H1 (cell line): ENCODE measurements around the gene KCND3. TPM values are rescaled to one million over a fixed set of nuclear protein-coding genes. Genes with fewer than 3 reads are reported as not detected.

Experiments
- CBX5 ChIP-seq: fragments of 300-800, 300-1000 bp; sonication (generic); IDR thresholded peaks from 2 replicates; pipeline ENCODE4 v1.7.1; 2016; ENCODE audit warnings: antibody characterized with exemption, low read length, low read depth
- EGR1 ChIP-seq: IDR thresholded peaks from 2 replicates; pipeline ENCODE4 v1.6.1; 2011; ENCODE audit warnings: low read depth, low read length, borderline replicate concordance
- EP300 ChIP-seq, 2 experiments: IDR thresholded peaks; 1 replicate in 1 of 2; 2 replicates in 1 of 2; pipeline ENCODE4 v1.6.1; 2011 to 2012; ENCODE audit warnings: low read depth in 2 of 2, low read length in 2 of 2, mild to moderate bottlenecking in 2 of 2, borderline replicate concordance in 1 of 2, inconsistent platforms in 1 of 2, moderate library complexity in 1 of 2
- HDAC2 ChIP-seq, 2 experiments: fragments of 300-600 bp in 1 of 2; sonication (generic) in 1 of 2; IDR thresholded peaks; 2 replicates each; pipeline ENCODE4 v1.6.1; 2011 to 2012; ENCODE audit warnings: low read depth in 2 of 2, low read length in 2 of 2, mild to moderate bottlenecking in 2 of 2, moderate library complexity in 2 of 2, borderline replicate concordance in 1 of 2, inconsistent platforms in 1 of 2
- MAFK ChIP-seq: IDR thresholded peaks from 2 replicates; pipeline ENCODE4 v1.6.1; 2012; ENCODE audit warnings: low read depth, mild to moderate bottlenecking, improper control_type of control experiment, low read length
- POLR2A ChIP-seq, 2 experiments: IDR thresholded peaks; 1 replicate in 1 of 2; 2 replicates in 1 of 2; pipeline ENCODE4 v1.6.1; 2011; ENCODE audit warnings: low read depth in 2 of 2, low read length in 2 of 2, mild to moderate bottlenecking in 2 of 2; ENCODE audit errors: control extremely low read depth in 1 of 2
- POLR2AphosphoS5 ChIP-seq: IDR thresholded peaks from 2 replicates; pipeline ENCODE4 v1.6.1; 2011; ENCODE audit warnings: low read depth, low read length
- SIN3A ChIP-seq, 2 experiments: IDR thresholded peaks in 1 of 2; conservative IDR thresholded peaks in 1 of 2; 2 replicates each; pipeline ENCODE4 v1.6.1; 2011 to 2012; ENCODE audit warnings: low read length in 2 of 2, improper control_type of control experiment in 1 of 2, low read depth in 1 of 2, mild to moderate bottlenecking in 1 of 2
- SIX5 ChIP-seq: IDR thresholded peaks from 2 replicates; pipeline ENCODE4 v1.6.1; 2011; ENCODE audit warnings: mild to moderate bottlenecking, low read depth, low read length
- TBP ChIP-seq: IDR thresholded peaks from 2 replicates; pipeline ENCODE4 v1.6.1; 2011; ENCODE audit warnings: low read depth, low read length, improper control_type of control experiment
- TCF12 ChIP-seq: IDR thresholded peaks from 2 replicates; pipeline ENCODE4 v1.6.1; 2011; ENCODE audit warnings: low read depth, mild to moderate bottlenecking, low read length
- TEAD4 ChIP-seq: IDR thresholded peaks from 2 replicates; pipeline ENCODE4 v1.6.1; 2012; ENCODE audit warnings: low read depth, low read length, inconsistent platforms, mixed read lengths
- polyA plus RNA-seq, 7 experiments: library from polyadenylated mRNA; depleted of rRNA in 3 of 7; stranded (reverse) in 5 of 7; unstranded in 2 of 7; fragments of >200 nt in 5 of 7; fragments of 200-250 nt in 2 of 7; gene quantifications; 1 replicate in 5 of 7; 2 replicates in 1 of 7; 4 replicates in 1 of 7; pipeline versions ENCODE4 v1.2.1 to v1.2.3, GENCODE V29; 2011 to 2013; ENCODE audit warnings: missing spikeins in 2 of 7, mixed read lengths in 2 of 7
- total RNA-seq: library from RNA; stranded (reverse); fragmentation: NEBNext Ultra II Directional; extraction: Animal tissue kit (Norgen Biotek cat#: 25700); gene quantifications from 2 replicates; pipeline ENCODE4 v1.2.1, GENCODE V29; 2021
- TF ChIP-seq, protein P1 (sequence below): IDR thresholded peaks from 2 replicates; pipeline ENCODE4 v1.6.1; 2012; ENCODE audit warnings: inconsistent platforms

KCND3 gene
- total and polyA plus RNA-seq, 2 of the 8 experiments (the other 6 are each of a cell fraction or from before 2014, with no cell fraction given) = 0.14 to 0.48 TPM

DNA sequence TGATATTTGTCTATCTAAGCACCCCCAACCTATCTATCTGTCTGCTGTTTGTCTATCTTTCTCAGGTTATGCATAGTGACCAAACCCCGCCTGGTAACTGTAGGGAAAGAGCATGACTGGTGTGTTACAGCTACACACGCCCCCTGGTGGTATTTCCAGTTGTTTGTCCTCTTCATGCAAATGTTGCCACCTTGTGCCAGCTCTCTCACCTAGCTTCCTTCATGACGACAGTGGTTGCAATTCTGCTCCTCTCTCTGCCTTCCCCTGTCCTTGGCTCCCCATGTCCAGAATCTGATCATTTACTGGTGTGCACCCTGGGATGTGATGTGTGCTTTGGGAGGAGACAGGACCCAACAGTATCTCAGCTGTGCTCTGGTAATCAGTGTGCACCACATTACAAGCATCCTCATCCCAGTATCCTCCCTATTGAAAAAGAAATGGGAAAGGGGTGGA lies 242.2 kb downstream of the KCND3 start (continued):
- TF ChIP-seq CBX5 (no peak), MAFK (peak; percentile 21; the same call in 1 of the 2 replicates), POLR2A (IDR thresholded peaks at IDR 0.05; ENCODE audit: control extremely low read depth in 1 of 2, low read depth in 2 of 2, low read length in 2 of 2) (no peak), SIN3A (conservative IDR thresholded peaks at IDR 0.05 in 1 of 2, IDR thresholded peaks at IDR 0.05 in 1 of 2; ENCODE audit: low read depth in 1 of 2, low read length in 2 of 2) (no peak), EP300 (IDR thresholded peaks at IDR 0.05; ENCODE audit: borderline replicate concordance in 1 of 2, low read depth in 2 of 2, low read length in 2 of 2) (peak in 1 of 2 experiments; percentile 45; a peak in 1 of 3 replicates), TEAD4 (peak; percentile 60; the same call in 1 of the 2 replicates), SIX5 (no peak), POLR2AphosphoS5 (no peak), TCF12 (peak; percentile 84; the same call in 1 of the 2 replicates), TBP (no peak), HDAC2 (IDR thresholded peaks at IDR 0.05; ENCODE audit: borderline replicate concordance in 1 of 2, low read depth in 2 of 2, low read length in 2 of 2) (peak; percentile 73 to 97; a peak in 2 of 4 replicates), EGR1 (0 out of 2 replicates have a peak, but pooled peaks have one; percentile 24)
- TF ChIP-seq, protein P1, sequence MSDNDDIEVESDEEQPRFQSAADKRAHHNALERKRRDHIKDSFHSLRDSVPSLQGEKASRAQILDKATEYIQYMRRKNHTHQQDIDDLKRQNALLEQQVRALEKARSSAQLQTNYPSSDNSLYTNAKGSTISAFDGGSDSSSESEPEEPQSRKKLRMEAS = peak; percentile 74; the same call in 1 of the 2 replicates
